PC-9 (cell line): ENCODE measurements around the gene TMEM132D. TPM values are rescaled to one million over a fixed set of nuclear protein-coding genes. Genes with fewer than 3 reads are reported as not detected.

ENCODE experiments used
- BruUV-seq: library from RNA; stranded (reverse); fragments of 400-500 nt; replicated peaks from 2 replicates; lab custom pipeline; 2021; lab: Mats Ljungman, UMichigan
- CTCF ChIA-PET: fragments of 300-600 bp; sonication (Branson Sonifier 250); formaldehyde crosslinking; loops from one replicate; lab custom pipeline; 2022; ENCODE audit warnings: antibody characterized with exemption; lab: Charles Lee
- POLR2A ChIA-PET: fragments of 300-600 bp; sonication (Branson Sonifier 250); formaldehyde crosslinking; loops from one replicate; lab custom pipeline; 2022; ENCODE audit warnings: antibody characterized with exemption; ENCODE audit not compliant: unreplicated experiment; lab: Charles Lee
- DNase-seq, 2 experiments: peaks; one replicate each; pipeline versions ENCODE4 v3.0.0 to v3.0.0-alpha.2; 2015 to 2022; ENCODE audit warnings: mixed read lengths in 1 of 2
- H2AFZ ChIP-seq: fragments of 200-600 bp; sonication (generic); 2 replicates; pipeline ENCODE4 v1.8.1; 2017; ENCODE audit warnings: antibody characterized with exemption
- H3F3A ChIP-seq: fragments of 200-600 bp; sonication (generic); 2 replicates; pipeline ENCODE4 v1.8.1; 2017; ENCODE audit warnings: antibody characterized with exemption, mild to moderate bottlenecking, low read depth; ENCODE audit not compliant: insufficient read depth
- H3K27ac ChIP-seq: fragments of 200-600 bp; sonication (generic); 2 replicates; pipeline ENCODE4 v1.6.1; 2016; ENCODE audit warnings: mixed run types
- H3K27me3 ChIP-seq: fragments of 200-600 bp; sonication (generic); 2 replicates; pipeline ENCODE4 v1.6.1; 2016; ENCODE audit warnings: low read depth, mixed run types; ENCODE audit not compliant: insufficient read depth
- H3K36me3 ChIP-seq: fragments of 200-600 bp; sonication (generic); 2 replicates; pipeline ENCODE4 v1.6.1; 2016; ENCODE audit warnings: low read depth, mixed run types
- H3K4me1 ChIP-seq: fragments of 200-600 bp; sonication (generic); replicated peaks from 2 replicates; pipeline ENCODE4 v1.6.1; 2016; ENCODE audit warnings: mixed run types; ENCODE audit not compliant: insufficient read depth
- H3K4me2 ChIP-seq: fragments of 200-600 bp; sonication (generic); 2 replicates; pipeline ENCODE4 v1.6.1; 2017; ENCODE audit warnings: mixed run types
- H3K4me3 ChIP-seq: fragments of 200-600 bp; sonication (generic); 2 replicates; pipeline ENCODE4 v1.6.1; 2016; ENCODE audit warnings: mixed run types
- H3K79me2 ChIP-seq: fragments of 200-600 bp; sonication (generic); 2 replicates; pipeline ENCODE4 v1.6.1; 2017; ENCODE audit warnings: low read depth, mixed run types
- H3K9me2 ChIP-seq: fragments of 200-600 bp; sonication (generic); 2 replicates; pipeline ENCODE4 v1.8.1; 2017; ENCODE audit warnings: mild to moderate bottlenecking; ENCODE audit not compliant: insufficient read depth
- H3K9me3 ChIP-seq: fragments of 200-600 bp; sonication (generic); 2 replicates; pipeline ENCODE4 v1.8.1; 2016; ENCODE audit warnings: low read depth; ENCODE audit not compliant: insufficient read depth
- H4K20me1 ChIP-seq: fragments of 200-600 bp; sonication (generic); 2 replicates; pipeline ENCODE4 v1.8.1; 2017; ENCODE audit not compliant: insufficient read depth
- EZH2 ChIP-seq: fragments of 200-600 bp; sonication (generic); IDR thresholded peaks from 2 replicates; pipeline ENCODE4 v1.8.0; 2017; ENCODE audit warnings: antibody characterized with exemption, low read depth
- intact Hi-C: fragments of 100-400 bp; cut with micrococcal nuclease; formaldehyde crosslinking; loops from one replicate; pipeline ENCODE4 v1.10.0; 2022; ENCODE audit not compliant: unreplicated experiment
- total RNA-seq: library from RNA; stranded (reverse); gene quantifications from 2 replicates; pipeline ENCODE4 v1.2.3, GENCODE V29; 2021
- TF ChIP-seq, protein P1 (sequence below): fragments of 200-600 bp; sonication (generic); conservative IDR thresholded peaks from 2 replicates; pipeline ENCODE4 v1.6.1; 2017; ENCODE audit warnings: mixed run types, antibody characterized with exemption, mild to moderate bottlenecking, moderate library complexity

The TMEM132D gene
- total RNA-seq, 1 experiment from 2014 or later: not detected

DNA sequence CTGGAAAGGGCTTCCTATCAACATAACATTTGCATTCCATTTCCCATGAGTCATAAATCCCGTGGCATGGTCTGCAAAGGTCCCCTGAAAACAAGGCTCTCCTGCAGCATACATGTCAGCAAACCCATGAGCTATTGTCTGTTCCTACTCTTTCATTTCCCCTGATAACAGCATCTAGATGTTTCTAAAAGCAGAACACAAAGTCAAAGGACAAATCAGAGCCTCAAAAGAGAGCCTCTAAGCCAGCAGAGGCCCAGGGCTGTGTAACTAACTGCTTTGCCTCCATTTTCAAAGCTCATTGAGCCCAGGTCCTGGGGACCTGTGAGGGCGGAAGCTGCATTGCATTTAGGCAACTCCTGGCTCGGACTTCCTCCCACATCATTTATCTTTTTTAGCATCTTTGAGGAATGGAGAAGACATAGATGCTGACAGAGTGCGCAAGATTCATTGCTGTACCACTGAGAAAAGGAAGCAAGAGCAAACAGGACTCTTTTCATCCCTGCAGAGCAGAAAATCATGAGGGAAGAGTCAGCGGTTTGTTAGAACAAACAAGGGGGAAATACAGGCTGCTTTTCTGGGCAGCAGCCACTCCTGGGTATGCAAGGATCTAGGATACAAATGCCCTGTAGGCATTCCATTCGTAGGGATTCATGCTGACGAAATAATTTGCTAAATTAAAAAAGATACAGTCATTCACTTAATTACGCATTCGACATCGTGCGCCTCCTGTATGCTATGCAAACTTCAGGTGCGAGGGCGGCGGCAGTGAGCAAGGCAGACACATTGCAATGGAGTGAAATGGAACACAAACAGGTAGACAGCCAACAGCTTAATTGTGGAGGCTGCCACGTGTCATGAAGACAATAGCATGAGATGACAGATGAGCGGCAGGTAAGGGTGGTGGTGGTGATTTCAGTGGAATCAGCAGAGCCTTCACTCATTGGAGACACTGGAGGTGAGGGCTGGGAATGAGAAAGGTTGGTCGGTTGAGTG is 131.0 kb downstream of the TMEM132D start:
- no peaks in the 10 kb centered on the region for H3K4me1 ChIP-seq
- CTCF ChIA-PET: no interaction called here
- BruUV-seq: no TSS peak
- intact Hi-C loops: no loop called here
- no peak overlapping the region for H3K27ac ChIP-seq
- H3K9me2 ChIP-seq: no peaks in the 10 kb centered on the region
- H2AFZ ChIP-seq: no peak overlapping the region
- H3K4me2 ChIP-seq: no peak overlapping the region
- H3K9me3 ChIP-seq: no peaks in the 10 kb centered on the region
- POLR2A ChIA-PET: no interaction called here
- no peaks in the 10 kb centered on the region for H3K79me2 ChIP-seq
- H3K36me3 ChIP-seq: no peaks in the 10 kb centered on the region
- peaks cover 37% of the 10 kb centered on the region for H3K27me3 ChIP-seq
- H3K4me3 ChIP-seq: no peak overlapping the region
- H4K20me1 ChIP-seq: no peaks in the 10 kb centered on the region
- TF ChIP-seq EZH2: no peak
- no peak for DNase-seq
- H3F3A ChIP-seq: no peaks in the 10 kb centered on the region

DNA sequence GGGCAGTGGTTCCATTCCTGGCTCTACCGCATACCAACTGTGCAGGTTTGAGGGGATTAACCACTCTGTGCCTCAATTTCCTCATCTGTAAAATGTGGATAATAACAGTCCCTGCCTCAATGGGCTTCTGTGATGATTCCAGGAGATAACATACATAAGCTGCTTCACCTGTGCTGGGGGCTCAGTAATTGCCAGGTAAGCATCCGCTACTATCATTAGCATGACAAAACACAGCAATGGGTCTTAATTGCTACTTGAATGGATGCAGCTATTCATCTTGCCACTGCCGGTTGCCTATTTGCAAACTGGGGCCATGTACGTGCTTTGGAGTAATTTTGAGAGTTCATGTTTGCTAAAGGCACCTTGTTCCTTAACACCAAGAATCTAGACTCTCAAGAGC is 132.6 kb downstream of the TMEM132D start:
- Histone ChIP-seq H3F3A (no peaks in the 10 kb centered on the region), H3K79me2 (no peaks in the 10 kb centered on the region), H4K20me1 (no peaks in the 10 kb centered on the region), H3K27ac (no peak overlapping the region), H3K9me3 (no peaks in the 10 kb centered on the region), H3K4me1 (no peaks in the 10 kb centered on the region), H3K27me3 (peaks cover 23% of the 10 kb centered on the region), H3K9me2 (no peaks in the 10 kb centered on the region), H3K4me2 (no peak overlapping the region), H3K36me3 (no peaks in the 10 kb centered on the region), H2AFZ (no peak overlapping the region), H3K4me3 (no peak overlapping the region)
- no peak for DNase-seq
- POLR2A ChIA-PET: no interaction called here
- BruUV-seq: no TSS peak
- CTCF ChIA-PET: no interaction called here
- TF ChIP-seq, protein P1, sequence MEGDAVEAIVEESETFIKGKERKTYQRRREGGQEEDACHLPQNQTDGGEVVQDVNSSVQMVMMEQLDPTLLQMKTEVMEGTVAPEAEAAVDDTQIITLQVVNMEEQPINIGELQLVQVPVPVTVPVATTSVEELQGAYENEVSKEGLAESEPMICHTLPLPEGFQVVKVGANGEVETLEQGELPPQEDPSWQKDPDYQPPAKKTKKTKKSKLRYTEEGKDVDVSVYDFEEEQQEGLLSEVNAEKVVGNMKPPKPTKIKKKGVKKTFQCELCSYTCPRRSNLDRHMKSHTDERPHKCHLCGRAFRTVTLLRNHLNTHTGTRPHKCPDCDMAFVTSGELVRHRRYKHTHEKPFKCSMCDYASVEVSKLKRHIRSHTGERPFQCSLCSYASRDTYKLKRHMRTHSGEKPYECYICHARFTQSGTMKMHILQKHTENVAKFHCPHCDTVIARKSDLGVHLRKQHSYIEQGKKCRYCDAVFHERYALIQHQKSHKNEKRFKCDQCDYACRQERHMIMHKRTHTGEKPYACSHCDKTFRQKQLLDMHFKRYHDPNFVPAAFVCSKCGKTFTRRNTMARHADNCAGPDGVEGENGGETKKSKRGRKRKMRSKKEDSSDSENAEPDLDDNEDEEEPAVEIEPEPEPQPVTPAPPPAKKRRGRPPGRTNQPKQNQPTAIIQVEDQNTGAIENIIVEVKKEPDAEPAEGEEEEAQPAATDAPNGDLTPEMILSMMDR: no peak
- no peak for TF ChIP-seq EZH2
- intact Hi-C loops: no loop called here

DNA sequence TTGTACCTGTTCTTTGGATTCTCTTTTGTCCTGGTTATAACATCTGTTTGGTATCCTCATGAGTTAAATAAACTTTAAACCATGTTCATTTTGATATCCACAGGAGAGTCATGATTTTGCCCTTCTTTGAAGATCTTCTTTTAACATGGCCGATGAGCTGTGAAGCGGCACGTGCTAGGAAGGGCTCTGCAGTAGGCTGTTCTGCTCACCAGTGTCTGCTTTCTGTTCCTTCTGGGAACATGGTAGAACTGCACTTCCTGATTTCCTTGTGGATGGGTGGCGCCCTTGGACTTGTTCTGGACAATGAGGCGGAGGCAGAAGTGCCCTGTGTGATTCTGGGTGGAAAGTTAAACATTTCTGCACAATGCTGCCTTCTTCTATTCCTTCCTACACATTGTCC is 138.1 kb downstream of the TMEM132D start:
- no peak overlapping the region for H2AFZ ChIP-seq
- POLR2A ChIA-PET: no interaction called here
- TF ChIP-seq, protein P1: no peak
- no peak for TF ChIP-seq EZH2
- H3K27ac ChIP-seq: no peak overlapping the region
- H3F3A ChIP-seq: no peaks in the 10 kb centered on the region
- CTCF ChIA-PET: no interaction called here
- H4K20me1 ChIP-seq: no peaks in the 10 kb centered on the region
- BruUV-seq: no TSS peak
- no peaks in the 10 kb centered on the region for H3K9me2 ChIP-seq
- H3K4me1 ChIP-seq: no peaks in the 10 kb centered on the region
- H3K79me2 ChIP-seq: no peaks in the 10 kb centered on the region
- intact Hi-C loops: no loop called here
- no peaks in the 10 kb centered on the region for H3K36me3 ChIP-seq
- DNase-seq: no peak
- H3K9me3 ChIP-seq: no peaks in the 10 kb centered on the region
- no peak overlapping the region for H3K4me3 ChIP-seq
- H3K27me3 ChIP-seq: peaks cover 22% of the 10 kb centered on the region
- no peak overlapping the region for H3K4me2 ChIP-seq
